Heart left ventricle (tissue), 13 donors: ENCODE results near the gene CREG1.

Experiments
- CTCF ChIP-seq, 12 donors: fragments of 200-600 bp; sonication (generic) in 4 of 12; IDR thresholded peaks; one replicate each; pipeline versions ENCODE4 v1.5.0 to v1.8.0; 2018 to 2022; ENCODE audit warnings: antibody characterized with exemption in 12 of 12, mild to moderate bottlenecking in 5 of 12
- POLR2A ChIP-seq, 2 donors: fragments of 450-650 bp; IDR thresholded peaks; one replicate each; pipeline ENCODE4 v1.6.1; 2017; ENCODE audit warnings: antibody characterized with exemption in 2 of 2, mild to moderate bottlenecking in 2 of 2, moderate library complexity in 2 of 2
- donor health status: ischemic (EF 13 %, LVEDD 7.1; RV severe dilation, severe dysfunction).
- donor health status: DM: no; HTN: yes; CAD: no.
- donor health status: DM: no; HTN: no; CAD: no.
- donor health status: ischemic (EF 25% LVEDD 6.9; RV normal size, moderate dysfunction).
- donor health status: ischemic (EF 25% LVEDD 5.7; RV mildly dilated, moderate dysfunction).
- donor health status: ischemic (EF 35%, LVEDD 5.7; RV mildly dilated, moderate dysfunction).
- donor health status: nonischemic (EF 11% LVEDD 7.7; RV severe dilation, severe dysfunction).
- donor health status: DM: yes; HTN: yes; CAD: no.
- donor health status: PGD.
- donor health status: ischemic (EF 29% LVEDD 5.4; RV normal size, mild dysfunction).
- donor health status: nonischemic (EF 23%, LVEDD 6.1; RV moderate dilation, normal function).

- TF ChIP-seq POLR2A (IDR thresholded peaks at IDR 0.05) = no peak
- no peak for TF ChIP-seq CTCF (IDR thresholded peaks at IDR 0.05)
These were observed 31.0 kb upstream of the CREG1 start for GRCh38 chr1:167584581-167584980.
